Lung (tissue), 12 donors: ENCODE measurements around the gene TBX3. TPM values are rescaled to one million over a fixed set of nuclear protein-coding genes. Genes with fewer than 3 reads are reported as not detected.
A peak's percentile ranks its signal among the peaks of the same experiment; 100 is the strongest.

Experiments used
- ATAC-seq: fragments of 200-7000 bp; cut with Tn5 transposase; one replicate; pipeline ENCODE4 v1.9.1; 2020; ENCODE audit warnings: moderate number of reproducible peaks; ENCODE audit not compliant: insufficient read depth, low FRiP score
- DNase-seq, 3 donors: peaks; one replicate each; pipeline ENCODE4 v3.0.0-alpha.2; 2013 to 2017
- H3K27ac ChIP-seq, 2 donors: one replicate each; pipeline ENCODE4 v1.5.1; 2013; ENCODE audit warnings: mild to moderate bottlenecking in 2 of 2, moderate library complexity in 2 of 2, control low read depth in 1 of 2, inconsistent platforms in 1 of 2, low read depth in 1 of 2, low read length in 1 of 2
- H3K27me3 ChIP-seq, 3 donors: one replicate each; pipeline ENCODE4 v1.5.1; 2013; ENCODE audit warnings: low read length in 2 of 3; ENCODE audit not compliant: control insufficient read depth in 3 of 3, insufficient read depth in 3 of 3
- H3K36me3 ChIP-seq, 4 donors: one replicate each; pipeline ENCODE4 v1.5.1; 2013; ENCODE audit warnings: low read length in 4 of 4, mild to moderate bottlenecking in 1 of 4, moderate library complexity in 1 of 4; ENCODE audit not compliant: control insufficient read depth in 4 of 4, insufficient read depth in 4 of 4
- H3K4me1 ChIP-seq, 5 donors: one replicate each; pipeline ENCODE4 v1.5.1; 2013; ENCODE audit warnings: low read length in 5 of 5, mild to moderate bottlenecking in 2 of 5, moderate library complexity in 1 of 5; ENCODE audit not compliant: control insufficient read depth in 5 of 5, insufficient read depth in 5 of 5
- H3K4me3 ChIP-seq: one replicate; pipeline ENCODE4 v1.5.1; 2013; ENCODE audit warnings: mild to moderate bottlenecking, control low read depth, moderate library complexity
- H3K9ac ChIP-seq, 2 donors: one replicate each; pipeline ENCODE4 v1.5.1; 2013; ENCODE audit warnings: low read length in 2 of 2, control low read depth in 1 of 2; ENCODE audit not compliant: insufficient read depth in 1 of 2
- H3K9me3 ChIP-seq, 4 donors: one replicate each; pipeline ENCODE4 v1.5.1; 2013; ENCODE audit warnings: low read length in 3 of 4, mild to moderate bottlenecking in 1 of 4, moderate library complexity in 1 of 4; ENCODE audit not compliant: control insufficient read depth in 4 of 4, insufficient read depth in 3 of 4
- WGBS, 2 donors: extraction: QIAGEN DNeasy Blood & Tissue Kit; methylation state at CpG; one replicate each; pipeline ENCODE4 v1.1.7; 2013; 5-methylcytosine and 5-hydroxymethylcytosine counted together
- polyA plus RNA-seq, 2 donors: library from polyadenylated mRNA; stranded (reverse); fragments of 200-250 nt; gene quantifications; one replicate each; pipeline ENCODE4 v1.2.1, GENCODE V29; 2013
- total RNA-seq, 2 donors: library from RNA; depleted of rRNA in 1 of 2; stranded (reverse); fragments of >200 nt in 1 of 2; gene quantifications; one replicate each; pipeline ENCODE4 v1.2.1, GENCODE V29; 2014 to 2021
- TF ChIP-seq, protein P1 (sequence below): IDR thresholded peaks from 2 replicates; pipeline ENCODE4 v1.5.1; 2012; ENCODE audit warnings: mild to moderate bottlenecking; ENCODE audit errors: control extremely low read depth, extremely low read depth
- donor health status: control.
- donor health status: control.
- donor health status: Bipolar disorder and iron deficiency.
- donor health status: healthy.
- donor health status: DM: yes; HTN: yes; CAD: no.

The TBX3 gene
- total and polyA plus RNA-seq, 4 donors = 19.3 to 126 (median 39.6) TPM

GRCh38 chr12:114693059-114693531 is 9.1 kb upstream of the TBX3 start:
- Histone ChIP-seq H3K9me3 (no peaks in the 10 kb centered on the region), H3K27ac (peak overlapping the region in 1 of 2 donors; percentile 87), H3K4me3 (peak overlapping the region; percentile 40), H3K4me1 (peaks cover 0 to 66% (median 17%) of the 10 kb centered on the region in 5 donors), H3K36me3 (no peaks in the 10 kb centered on the region), H3K27me3 (peaks cover 0 to 84% (median 30%) of the 10 kb centered on the region in 3 donors), H3K9ac (peak overlapping the region in 1 of 2 donors; percentile 87)
- ATAC-seq (no peak), DNase-seq (no peak)
- TF ChIP-seq, protein P1, sequence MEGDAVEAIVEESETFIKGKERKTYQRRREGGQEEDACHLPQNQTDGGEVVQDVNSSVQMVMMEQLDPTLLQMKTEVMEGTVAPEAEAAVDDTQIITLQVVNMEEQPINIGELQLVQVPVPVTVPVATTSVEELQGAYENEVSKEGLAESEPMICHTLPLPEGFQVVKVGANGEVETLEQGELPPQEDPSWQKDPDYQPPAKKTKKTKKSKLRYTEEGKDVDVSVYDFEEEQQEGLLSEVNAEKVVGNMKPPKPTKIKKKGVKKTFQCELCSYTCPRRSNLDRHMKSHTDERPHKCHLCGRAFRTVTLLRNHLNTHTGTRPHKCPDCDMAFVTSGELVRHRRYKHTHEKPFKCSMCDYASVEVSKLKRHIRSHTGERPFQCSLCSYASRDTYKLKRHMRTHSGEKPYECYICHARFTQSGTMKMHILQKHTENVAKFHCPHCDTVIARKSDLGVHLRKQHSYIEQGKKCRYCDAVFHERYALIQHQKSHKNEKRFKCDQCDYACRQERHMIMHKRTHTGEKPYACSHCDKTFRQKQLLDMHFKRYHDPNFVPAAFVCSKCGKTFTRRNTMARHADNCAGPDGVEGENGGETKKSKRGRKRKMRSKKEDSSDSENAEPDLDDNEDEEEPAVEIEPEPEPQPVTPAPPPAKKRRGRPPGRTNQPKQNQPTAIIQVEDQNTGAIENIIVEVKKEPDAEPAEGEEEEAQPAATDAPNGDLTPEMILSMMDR = no peak
- WGBS, 2 donors = 5 to 10% methylated on average over 13 of the region's 13 CpGs

GRCh38 chr12:114692186-114693058 is 8.4 kb upstream of the TBX3 start:
- Histone ChIP-seq H3K9ac (peak overlapping the region in 1 of 2 donors; percentile 87), H3K4me1 (peaks cover 0 to 71% (median 13%) of the 10 kb centered on the region in 5 donors), H3K9me3 (no peaks in the 10 kb centered on the region), H3K4me3 (peak overlapping the region; percentile 40), H3K27me3 (peaks cover 0 to 84% (median 25%) of the 10 kb centered on the region in 3 donors), H3K27ac (peak overlapping the region in 1 of 2 donors; percentile 87), H3K36me3 (no peaks in the 10 kb centered on the region)
- ATAC-seq (no peak), DNase-seq (peak; percentile 75 to 88 (median 86))
- TF ChIP-seq, protein P1 = no peak
- WGBS, 2 donors = 9 to 14% methylated on average over 60 to 62 of the region's 62 CpGs

DNA sequence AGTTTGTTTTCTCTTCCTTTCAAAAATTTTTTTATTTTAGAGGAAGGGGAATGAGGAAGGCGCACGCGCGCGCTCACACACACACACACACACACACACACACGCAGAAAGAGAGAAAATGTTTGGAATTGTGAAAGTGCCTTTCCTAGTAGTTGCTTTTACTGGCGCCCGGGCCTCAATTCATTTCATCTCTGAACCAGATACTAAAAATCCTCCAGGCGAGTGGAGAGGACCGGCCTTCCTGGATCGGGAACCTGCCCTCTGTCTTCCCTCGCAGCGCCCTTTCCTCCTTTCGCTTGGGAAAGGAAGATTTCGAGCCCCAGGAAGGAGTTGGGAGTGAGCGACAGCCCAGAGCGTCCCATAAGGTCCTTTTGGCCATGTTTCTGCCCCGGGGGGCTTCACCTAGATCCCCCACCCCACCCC is 7.8 kb upstream of the TBX3 start:
- H3K27me3 ChIP-seq = peaks cover 0 to 81% (median 19%) of the 10 kb centered on the region in 3 donors
- 26 to 28% methylated on average over 18 of the region's 18 CpGs for WGBS, 2 donors
- TF ChIP-seq, protein P1 = no peak
- H3K9me3 ChIP-seq = no peaks in the 10 kb centered on the region
- H3K4me1 ChIP-seq = peaks cover 0 to 78% (median 13%) of the 10 kb centered on the region in 5 donors
- H3K27ac ChIP-seq = peak overlapping the region in 1 of 2 donors; percentile 87
- H3K9ac ChIP-seq = peak overlapping the region; percentile 18 to 87
- no peak overlapping the region for H3K4me3 ChIP-seq
- H3K36me3 ChIP-seq = no peaks in the 10 kb centered on the region
- no peak for ATAC-seq
- DNase-seq = peak; percentile 56 to 74 (median 69)
